Stimulated activated CD4-positive, alpha-beta T cell treated with anti-CD3 and anti-CD28 coated beads, Interleukin-15, amount 100 ng/mL, for 1 hour (primary cell): ENCODE data around the gene SOS1.

Experiments
- DNase-seq, 2 donors: peaks; one replicate each; pipeline ENCODE4 v3.0.0-alpha.2; 2020; ENCODE audit warnings: low read depth in 1 of 2, low spot score in 1 of 2

SOS1 gene

DNA sequence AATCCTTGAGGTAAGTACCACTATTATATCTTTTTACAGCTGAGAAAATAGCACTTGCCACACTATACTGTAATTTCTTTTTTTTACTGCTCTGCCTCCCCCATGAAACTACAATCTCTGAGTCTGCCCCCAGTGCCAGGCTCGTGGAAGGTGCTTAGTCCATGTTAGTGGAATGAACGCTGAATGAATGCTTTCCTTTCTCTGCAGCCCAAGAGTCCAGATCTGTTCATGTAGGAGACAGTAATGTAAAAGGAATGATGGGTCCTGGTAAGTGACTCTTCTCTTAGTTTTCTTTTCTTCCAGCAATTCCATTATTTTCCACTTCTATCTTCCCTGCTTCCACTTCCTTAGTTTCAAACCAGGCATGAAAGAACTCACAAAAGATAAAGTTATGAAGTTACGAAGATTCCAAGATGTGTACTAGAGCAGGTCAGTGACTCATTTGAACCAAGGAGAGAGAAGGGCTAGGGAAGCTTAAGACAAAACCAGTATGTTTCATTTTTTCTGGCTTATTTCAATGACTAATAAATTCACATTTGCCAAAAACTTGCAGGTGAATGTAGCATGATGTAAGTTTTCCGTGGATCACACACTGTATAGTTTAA is 185.2 kb downstream of the SOS1 start:
- DNase-seq, result no peak

GRCh38 chr2:38934742-38935141 is 186.1 kb downstream of the SOS1 start:
- DNase-seq, result no peak

DNA sequence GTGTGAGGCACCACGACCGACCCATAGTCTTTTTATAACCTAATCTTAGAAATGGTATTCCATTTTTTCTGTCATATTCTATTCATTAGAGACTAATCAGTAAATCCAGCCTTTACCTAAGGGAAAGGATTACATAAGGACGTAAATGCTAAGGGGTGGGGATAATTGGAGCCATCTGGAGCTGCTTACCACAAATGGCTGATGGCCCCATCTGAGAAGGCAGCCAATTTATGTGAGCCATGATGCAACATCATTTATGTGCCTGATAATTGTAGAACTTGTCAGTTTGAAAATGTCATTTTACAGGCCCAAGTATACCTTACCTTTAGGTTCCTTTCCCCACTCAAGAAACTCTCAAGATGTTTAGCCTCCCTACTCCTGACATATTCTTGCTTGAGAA is 187.2 kb downstream of the SOS1 start:
- no peak for DNase-seq

GRCh38 chr2:38932586-38932985 is 188.3 kb downstream of the SOS1 start:
- no peak for DNase-seq
